ENCODE measurements around the gene ASPSCR1.

The ASPSCR1 gene

DNA sequence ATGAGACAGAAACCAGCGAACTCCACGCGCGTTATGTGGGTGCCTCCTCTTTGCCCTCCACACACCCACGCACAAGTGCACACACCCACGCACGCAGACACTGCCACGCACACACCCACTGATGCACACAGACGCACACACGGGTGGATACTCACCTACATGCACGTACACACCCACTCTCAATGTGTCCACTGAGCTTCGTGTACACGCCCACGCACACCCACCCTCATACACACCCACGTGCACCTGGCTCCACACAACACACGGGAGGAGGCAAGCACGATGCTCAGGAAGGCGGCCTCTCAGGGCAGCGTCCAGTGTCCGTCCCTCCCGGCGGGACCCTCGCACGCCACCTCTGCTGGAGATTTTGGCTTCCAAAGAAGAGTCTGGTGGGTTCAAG lies 70.0 kb downstream of the ASPSCR1 start:
- no peak for DNase-seq

GRCh38 chr17:82047914-82048570 lies 70.6 kb downstream of the ASPSCR1 start:
- no peak for DNase-seq

DNA sequence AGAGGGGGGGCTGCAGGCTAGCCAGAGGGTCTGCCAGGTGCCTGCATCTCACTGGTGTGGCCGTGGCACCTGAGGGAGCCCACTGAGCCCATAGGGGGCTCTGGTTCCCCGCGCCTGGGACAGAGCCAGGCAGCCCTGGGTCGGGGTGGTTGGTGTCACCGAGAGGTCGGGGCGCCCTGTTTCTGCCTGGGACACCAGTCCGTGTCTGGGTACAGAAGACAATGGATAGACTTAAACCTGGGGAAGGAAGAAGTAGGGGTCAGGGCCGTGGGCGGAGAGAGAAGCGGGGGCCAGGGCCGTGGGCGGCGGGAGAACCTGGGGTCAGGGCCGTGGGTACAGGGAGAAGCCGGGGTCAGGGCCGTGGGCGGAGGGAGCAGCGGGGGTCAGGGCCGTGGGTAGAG lies 71.1 kb downstream of the ASPSCR1 start:
- no peak for DNase-seq

DNA sequence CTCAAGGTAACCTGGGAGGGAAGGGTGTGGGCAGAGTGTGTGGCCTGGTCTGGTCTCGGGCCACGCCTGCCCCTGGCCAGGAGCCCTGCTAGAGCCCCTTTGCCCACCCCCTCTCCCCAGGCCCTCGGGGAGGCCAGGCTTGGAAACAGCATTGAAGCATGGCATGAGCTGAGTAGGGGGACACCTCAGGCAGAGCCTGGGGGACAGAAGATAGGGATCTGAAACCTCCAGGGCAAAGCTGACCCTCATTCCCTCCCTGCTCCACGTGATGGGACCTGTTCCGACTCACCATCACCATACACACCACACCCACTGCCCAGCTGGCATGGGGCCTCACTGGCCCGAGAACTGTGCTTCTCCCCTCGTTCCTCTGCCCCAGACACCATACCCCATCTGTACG lies 71.7 kb downstream of the ASPSCR1 start:
- DNase-seq: no peak

- DNase-seq: no peak
Measured at GRCh38 chr17:82049521-82049971, 72.1 kb downstream of the ASPSCR1 start.

- DNase-seq: no peak
Measured at GRCh38 chr17:82050152-82050760, 72.8 kb downstream of the ASPSCR1 start.

GRCh38 chr17:82050761-82051641 lies 73.6 kb downstream of the ASPSCR1 start:
- DNase-seq: no peak

GRCh38 chr17:82051776-82052637 lies 74.6 kb downstream of the ASPSCR1 start, which contains the start of the genes GPS1 and RFNG:
Gene GPS1 (plus strand): TSS chr17:82051898. CDS start chr17:82051932, 34 bp downstream.
Gene RFNG (minus strand): TSS chr17:82051811. CDS start chr17:82051766, 45 bp downstream.
- DNase-seq: peak; percentile 65

- DNase-seq: no peak
Measured at GRCh38 chr17:82052638-82053059, 75.2 kb downstream of the ASPSCR1 start.

DNA sequence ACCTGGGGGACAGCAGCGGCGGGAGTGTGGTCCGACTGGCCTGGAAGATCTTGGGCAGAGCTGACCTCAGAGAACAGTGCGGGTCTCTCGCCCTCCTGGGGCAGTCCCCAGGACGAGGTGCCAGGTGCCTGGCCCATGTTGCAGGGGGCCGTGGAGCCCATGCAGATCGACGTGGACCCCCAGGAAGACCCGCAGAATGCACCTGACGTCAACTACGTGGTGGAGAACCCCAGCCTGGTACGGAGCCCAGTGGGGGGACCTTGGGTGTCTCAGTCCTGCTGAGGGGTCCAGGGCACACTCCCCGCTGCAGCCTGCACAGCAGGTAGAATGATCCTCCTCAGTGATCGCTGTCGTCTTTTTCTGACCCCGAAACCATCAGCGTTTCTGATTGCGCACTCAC lies 75.7 kb downstream of the ASPSCR1 start:
- DNase-seq: no peak

- DNase-seq: no peak
Measured at GRCh38 chr17:82053556-82054263, 76.3 kb downstream of the ASPSCR1 start.

DNA sequence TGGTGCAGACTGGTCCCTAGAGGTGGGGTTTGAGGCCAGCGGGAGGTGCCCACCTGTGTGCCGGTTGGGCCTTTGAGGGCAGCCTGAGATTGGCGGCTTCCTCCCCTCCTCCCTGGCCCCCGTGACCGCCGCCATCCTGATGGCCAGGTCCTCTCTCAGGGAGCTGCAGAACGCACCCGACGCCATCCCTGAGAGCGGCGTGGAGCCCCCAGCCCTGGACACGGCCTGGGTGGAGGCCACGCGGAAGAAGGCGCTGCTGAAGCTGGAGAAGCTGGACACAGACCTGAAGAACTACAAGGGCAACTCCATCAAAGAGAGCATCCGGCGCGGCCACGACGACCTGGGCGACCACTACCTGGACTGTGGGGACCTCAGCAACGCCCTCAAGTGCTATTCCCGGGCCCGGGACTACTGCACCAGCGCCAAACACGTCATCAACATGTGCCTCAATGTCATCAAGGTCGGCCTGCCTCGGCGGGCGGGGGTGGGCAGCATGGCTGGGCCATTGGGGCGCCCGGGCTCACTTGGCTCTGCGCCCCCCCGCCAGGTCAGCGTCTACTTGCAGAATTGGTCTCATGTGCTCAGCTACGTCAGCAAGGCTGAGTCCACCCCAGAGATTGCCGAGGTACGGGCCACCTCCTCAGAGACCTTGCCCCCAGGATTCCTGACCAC lies 77.1 kb downstream of the ASPSCR1 start:
- DNase-seq: no peak

DNA sequence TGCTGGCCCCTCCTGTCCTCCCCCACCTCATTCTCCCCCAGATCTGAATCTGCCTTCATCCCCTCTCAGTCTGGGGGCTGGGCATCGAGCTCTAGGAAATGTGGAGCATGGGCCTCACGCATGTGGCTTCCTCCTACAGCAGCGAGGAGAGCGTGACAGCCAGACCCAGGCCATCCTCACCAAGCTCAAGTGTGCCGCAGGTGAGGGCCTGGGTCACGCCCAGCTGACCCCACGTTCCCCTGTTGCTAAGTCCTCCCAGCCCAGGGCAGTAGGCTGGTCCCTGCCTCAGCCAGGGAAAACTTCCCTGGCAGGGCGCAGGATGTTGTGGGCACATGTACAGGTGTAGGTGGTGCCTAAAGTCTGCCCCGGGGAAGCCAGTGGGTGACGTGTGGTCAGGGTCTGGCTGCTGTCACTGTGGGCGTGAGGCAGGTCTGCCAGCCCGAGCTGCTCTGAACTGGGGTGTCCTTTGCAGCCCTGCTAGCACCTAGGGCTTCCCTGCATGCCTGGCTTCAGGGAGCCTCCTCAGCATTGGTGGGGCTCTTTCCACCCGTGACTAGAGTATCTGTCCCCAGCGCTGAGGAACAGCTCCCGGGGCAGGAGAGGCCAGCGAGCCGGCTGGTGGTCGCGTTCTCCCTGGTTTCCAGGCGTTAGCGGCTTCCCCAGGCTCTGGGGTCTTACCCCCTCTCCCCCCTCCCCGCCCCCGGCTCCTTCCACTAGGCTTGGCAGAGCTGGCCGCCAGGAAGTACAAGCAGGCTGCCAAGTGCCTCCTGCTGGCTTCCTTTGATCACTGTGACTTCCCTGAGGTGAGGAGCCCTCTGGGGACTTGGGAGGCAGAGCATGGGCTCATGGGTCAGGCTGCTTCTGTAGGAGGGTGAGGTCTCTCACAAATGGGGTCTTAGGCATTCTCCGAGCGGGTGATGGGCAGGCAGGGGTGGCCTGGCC lies 77.9 kb downstream of the ASPSCR1 start:
- DNase-seq: no peak

GRCh38 chr17:82055965-82056728 lies 78.7 kb downstream of the ASPSCR1 start:
- no peak for DNase-seq

DNA sequence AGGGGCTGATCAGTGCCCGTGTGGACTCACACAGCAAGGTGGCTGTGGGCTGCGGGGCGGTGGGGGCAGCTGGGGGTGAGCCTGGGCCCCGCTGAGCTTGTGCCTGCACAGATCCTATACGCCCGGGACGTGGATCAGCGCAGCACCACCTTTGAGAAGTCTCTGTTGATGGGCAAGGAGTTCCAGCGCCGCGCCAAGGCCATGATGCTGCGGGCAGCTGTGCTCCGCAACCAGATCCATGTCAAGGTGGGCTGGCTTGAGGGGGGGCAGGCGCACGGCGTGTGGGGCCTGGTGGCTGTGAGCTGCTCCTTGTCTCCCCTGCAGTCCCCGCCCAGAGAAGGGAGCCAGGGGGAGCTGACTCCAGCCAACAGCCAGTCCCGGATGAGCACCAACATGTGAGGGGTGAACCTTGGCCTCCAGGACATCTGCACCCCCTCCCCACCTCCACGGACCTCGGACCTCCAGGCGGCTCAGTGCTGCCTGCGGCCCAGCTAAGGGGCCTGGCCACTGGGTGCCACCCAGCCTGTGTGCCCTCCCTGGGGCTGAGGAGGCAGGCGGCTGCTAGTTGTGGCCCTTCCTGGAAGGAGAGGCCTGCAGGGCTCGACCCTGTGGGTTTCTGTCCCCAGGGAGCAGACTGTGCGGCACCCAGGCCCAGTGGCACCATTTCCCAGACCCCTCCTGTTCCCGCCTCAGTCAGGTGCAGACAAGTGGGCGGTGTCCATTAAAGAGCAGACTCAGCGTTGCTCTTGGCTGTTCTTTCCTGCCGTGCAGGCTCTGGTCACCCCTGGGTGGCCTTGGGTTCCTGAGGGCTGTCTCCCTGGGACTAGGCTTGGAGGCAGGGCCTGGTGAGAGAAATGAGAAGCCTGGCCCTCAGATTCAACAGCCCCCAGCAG lies 79.5 kb downstream of the ASPSCR1 start:
- DNase-seq: no peak

- no peak for DNase-seq
Measured at GRCh38 chr17:82058230-82058854, 80.9 kb downstream of the ASPSCR1 start.

- no peak for DNase-seq
Measured at GRCh38 chr17:82058855-82059249, 81.4 kb downstream of the ASPSCR1 start.

Measured in CD4-positive, alpha-beta T cell treated with Interferon gamma for 1 hour (primary cell).